HL-60 (cell line): Measurements from ENCODE around the gene ZNF786.

Experiments used
- CTCF ChIP-seq: IDR thresholded peaks from one replicate; pipeline ENCODE4 v1.5.1; 2011; ENCODE audit warnings: low read length, control low read depth, inconsistent platforms; ENCODE audit not compliant: insufficient read depth
- TF ChIP-seq, protein P1 (sequence below): IDR thresholded peaks from 2 replicates; pipeline ENCODE4 v1.6.1; 2012; ENCODE audit warnings: low read depth; ENCODE audit not compliant: insufficient replicate concordance

- TF ChIP-seq, protein P1, sequence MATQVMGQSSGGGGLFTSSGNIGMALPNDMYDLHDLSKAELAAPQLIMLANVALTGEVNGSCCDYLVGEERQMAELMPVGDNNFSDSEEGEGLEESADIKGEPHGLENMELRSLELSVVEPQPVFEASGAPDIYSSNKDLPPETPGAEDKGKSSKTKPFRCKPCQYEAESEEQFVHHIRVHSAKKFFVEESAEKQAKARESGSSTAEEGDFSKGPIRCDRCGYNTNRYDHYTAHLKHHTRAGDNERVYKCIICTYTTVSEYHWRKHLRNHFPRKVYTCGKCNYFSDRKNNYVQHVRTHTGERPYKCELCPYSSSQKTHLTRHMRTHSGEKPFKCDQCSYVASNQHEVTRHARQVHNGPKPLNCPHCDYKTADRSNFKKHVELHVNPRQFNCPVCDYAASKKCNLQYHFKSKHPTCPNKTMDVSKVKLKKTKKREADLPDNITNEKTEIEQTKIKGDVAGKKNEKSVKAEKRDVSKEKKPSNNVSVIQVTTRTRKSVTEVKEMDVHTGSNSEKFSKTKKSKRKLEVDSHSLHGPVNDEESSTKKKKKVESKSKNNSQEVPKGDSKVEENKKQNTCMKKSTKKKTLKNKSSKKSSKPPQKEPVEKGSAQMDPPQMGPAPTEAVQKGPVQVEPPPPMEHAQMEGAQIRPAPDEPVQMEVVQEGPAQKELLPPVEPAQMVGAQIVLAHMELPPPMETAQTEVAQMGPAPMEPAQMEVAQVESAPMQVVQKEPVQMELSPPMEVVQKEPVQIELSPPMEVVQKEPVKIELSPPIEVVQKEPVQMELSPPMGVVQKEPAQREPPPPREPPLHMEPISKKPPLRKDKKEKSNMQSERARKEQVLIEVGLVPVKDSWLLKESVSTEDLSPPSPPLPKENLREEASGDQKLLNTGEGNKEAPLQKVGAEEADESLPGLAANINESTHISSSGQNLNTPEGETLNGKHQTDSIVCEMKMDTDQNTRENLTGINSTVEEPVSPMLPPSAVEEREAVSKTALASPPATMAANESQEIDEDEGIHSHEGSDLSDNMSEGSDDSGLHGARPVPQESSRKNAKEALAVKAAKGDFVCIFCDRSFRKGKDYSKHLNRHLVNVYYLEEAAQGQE = no peak
- TF ChIP-seq CTCF = no peak
Observed at GRCh38 chr7:149100821-149101220, 10.3 kb upstream of the ZNF786 start.
